Activated T-helper 1 cell treated with anti-CD3 and anti-CD28 coated beads, Interleukin-12 subunit alpha, Interleukin-12 subunit beta, Interleukin-2, Interleukin-4 antibody, amounts not matched to agents 30 ng/mL and 10 ng/mL and 1 ng/mL, durations not matched to agents 14 hours and 24 hours and 36 hours (primary cell): ENCODE data around the gene PHACTR1. TPM values are rescaled to one million over a fixed set of nuclear protein-coding genes. Genes with fewer than 3 reads are reported as not detected.

Experiments used
- DNase-seq: peaks from one replicate; pipeline ENCODE4 v3.0.0; 2021; ENCODE audit warnings: low spot score
- H3K27ac Mint-ChIP-seq: one replicate; pipeline ENCODE4 v1.8.0; 2021; ENCODE audit warnings: mild to moderate bottlenecking, mixed read lengths
- H3K27me3 Mint-ChIP-seq: one replicate; pipeline ENCODE4 v1.8.0; 2022; ENCODE audit warnings: mild to moderate bottlenecking, moderate library complexity, mixed read lengths; ENCODE audit not compliant: insufficient read depth
- H3K36me3 Mint-ChIP-seq: one replicate; pipeline ENCODE4 v1.8.0; 2021; ENCODE audit warnings: low read depth, mixed read lengths
- H3K4me1 Mint-ChIP-seq: one replicate; pipeline ENCODE4 v1.8.0; 2021; ENCODE audit warnings: low read depth, mixed read lengths
- H3K4me3 Mint-ChIP-seq: one replicate; pipeline ENCODE4 v1.8.0; 2021; ENCODE audit warnings: mild to moderate bottlenecking, moderate library complexity, mixed read lengths
- H3K9me3 Mint-ChIP-seq: one replicate; pipeline ENCODE4 v1.8.0; 2021; ENCODE audit warnings: mixed read lengths
- intact Hi-C: fragments of 100-400 bp; cut with micrococcal nuclease; formaldehyde crosslinking; loops from one replicate; pipeline ENCODE4 v1.15.1; 2024
- total RNA-seq: library from RNA; stranded (reverse); gene quantifications from 2 replicates; pipeline ENCODE4 v1.2.3, GENCODE V29; 2022

The PHACTR1 gene
- total RNA-seq, 1 donor from 2014 or later = 0.44 TPM

DNA sequence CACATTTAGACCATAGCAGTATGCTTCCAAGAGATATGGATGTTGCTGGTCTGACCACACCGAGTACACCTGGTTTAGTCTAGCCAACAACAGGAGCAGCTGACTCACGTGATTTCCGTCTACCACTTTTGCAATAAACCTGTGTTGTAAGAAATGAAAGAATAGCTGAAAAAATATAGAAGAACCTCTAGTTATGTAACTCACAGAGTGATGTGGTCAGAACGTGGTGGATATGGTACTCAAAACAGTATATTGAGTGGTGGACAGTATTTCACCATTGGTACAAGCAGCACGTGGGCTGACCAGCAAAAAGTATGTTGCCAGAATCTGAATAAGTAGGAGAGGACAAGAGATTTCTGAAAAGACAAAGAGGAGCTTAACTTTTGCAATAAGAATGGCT, 384.8 kb downstream of the PHACTR1 start:
- Mint-ChIP-seq H3K9me3 (no peaks in the 10 kb centered on the region), H3K4me1 (no peaks in the 10 kb centered on the region), H3K4me3 (no peak overlapping the region), H3K36me3 (no peaks in the 10 kb centered on the region), H3K27ac (no peak overlapping the region), H3K27me3 (peaks cover 3% of the 10 kb centered on the region)
- intact Hi-C loops = no loop called here
- DNase-seq = no peak

DNA sequence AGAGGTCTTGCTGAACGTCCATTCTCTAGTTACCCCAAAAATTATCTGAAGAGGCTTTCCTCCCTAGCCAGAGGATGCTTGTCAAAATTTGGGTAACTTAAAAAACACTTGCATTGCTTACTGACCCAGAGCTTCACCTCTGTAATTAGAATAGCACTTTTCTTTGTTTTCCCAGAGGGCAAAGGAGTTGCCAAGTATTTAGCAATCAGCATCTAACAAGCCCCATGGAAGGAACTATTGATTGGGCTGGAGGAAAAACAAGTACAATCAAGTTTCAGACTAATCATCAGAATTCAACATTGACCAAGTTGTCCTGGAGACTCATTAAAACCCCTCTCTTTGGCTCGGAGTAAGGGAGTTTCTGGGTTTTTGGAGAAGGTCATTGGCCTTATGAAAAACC, 385.4 kb downstream of the PHACTR1 start:
- Mint-ChIP-seq H3K27me3 (peaks cover 4% of the 10 kb centered on the region), H3K36me3 (no peaks in the 10 kb centered on the region), H3K27ac (no peak overlapping the region), H3K9me3 (no peaks in the 10 kb centered on the region), H3K4me3 (no peak overlapping the region), H3K4me1 (no peaks in the 10 kb centered on the region)
- DNase-seq = no peak
- intact Hi-C loops = no loop called here

DNA sequence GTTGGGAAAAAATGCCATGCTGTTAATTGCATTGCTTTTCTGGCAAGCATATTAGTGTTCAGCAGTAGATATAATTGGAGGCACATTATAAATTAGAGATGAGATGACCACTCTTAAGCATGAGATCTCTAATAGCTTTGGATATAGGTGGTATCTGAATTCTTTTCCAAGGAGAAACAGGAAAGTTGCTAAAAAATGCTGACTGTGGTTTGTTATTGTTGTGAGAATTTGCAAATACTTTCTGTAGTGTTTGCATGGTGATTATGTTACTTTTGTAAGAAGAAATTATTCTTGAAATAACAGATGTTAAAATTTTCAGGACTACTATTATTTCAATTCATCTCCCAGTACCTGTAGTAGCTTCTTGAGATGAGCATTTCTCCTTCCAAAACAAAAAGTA, 386.6 kb downstream of the PHACTR1 start:
- intact Hi-C loops = no loop called here
- Mint-ChIP-seq H3K9me3 (no peaks in the 10 kb centered on the region), H3K4me1 (no peaks in the 10 kb centered on the region), H3K27ac (no peak overlapping the region), H3K27me3 (peaks cover 6% of the 10 kb centered on the region), H3K36me3 (no peaks in the 10 kb centered on the region), H3K4me3 (no peak overlapping the region)
- no peak for DNase-seq

DNA sequence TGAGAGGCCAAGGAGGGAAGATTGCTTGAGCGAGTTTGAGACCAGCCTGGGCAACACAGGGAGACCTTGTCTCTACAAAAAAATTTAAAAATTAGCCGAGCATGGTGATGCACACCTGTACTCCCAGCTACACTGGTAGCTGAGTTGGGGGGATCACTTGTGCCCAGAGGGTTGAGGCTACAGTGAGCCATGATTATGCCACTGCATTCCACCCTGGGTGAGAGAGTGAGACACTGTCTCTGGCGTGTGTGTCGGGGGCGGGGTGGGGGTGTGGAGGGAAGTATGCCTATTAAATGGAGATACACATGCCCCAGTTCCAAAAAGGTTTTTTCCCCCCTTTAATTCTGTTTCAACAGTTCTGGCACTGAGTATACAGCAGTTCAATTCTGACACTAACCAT, 388.6 kb downstream of the PHACTR1 start:
- no peak for DNase-seq
- H3K4me1 Mint-ChIP-seq = no peaks in the 10 kb centered on the region
- intact Hi-C loops = no loop called here
- peaks cover 6% of the 10 kb centered on the region for H3K27me3 Mint-ChIP-seq
- H3K9me3 Mint-ChIP-seq = no peaks in the 10 kb centered on the region
- no peak overlapping the region for H3K27ac Mint-ChIP-seq
- H3K4me3 Mint-ChIP-seq = no peak overlapping the region
- no peaks in the 10 kb centered on the region for H3K36me3 Mint-ChIP-seq

DNA sequence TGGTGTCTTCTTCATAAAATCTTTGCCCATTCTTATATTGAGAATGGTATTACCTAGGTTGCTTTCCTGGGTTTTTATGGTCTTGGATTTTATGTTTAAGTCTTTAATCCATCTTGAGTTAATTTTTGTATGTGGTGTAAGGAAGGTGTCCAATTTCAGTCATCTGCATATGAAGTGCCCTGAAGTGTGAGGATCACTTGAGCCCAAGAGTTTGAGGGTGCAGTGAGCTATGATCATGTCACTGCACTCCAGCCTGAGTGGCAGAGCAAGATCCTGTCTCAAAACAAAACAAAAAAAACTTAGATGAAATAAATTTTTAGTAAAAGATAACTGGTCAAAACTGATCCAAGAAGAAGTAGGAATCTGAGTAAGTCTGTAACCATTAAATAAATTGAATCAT, 396.4 kb downstream of the PHACTR1 start:
- Mint-ChIP-seq H3K9me3 (no peaks in the 10 kb centered on the region), H3K4me1 (no peaks in the 10 kb centered on the region), H3K27me3 (peaks cover 24% of the 10 kb centered on the region), H3K27ac (no peak overlapping the region), H3K36me3 (no peaks in the 10 kb centered on the region), H3K4me3 (no peak overlapping the region)
- DNase-seq = no peak
- intact Hi-C loops = no loop called here

DNA sequence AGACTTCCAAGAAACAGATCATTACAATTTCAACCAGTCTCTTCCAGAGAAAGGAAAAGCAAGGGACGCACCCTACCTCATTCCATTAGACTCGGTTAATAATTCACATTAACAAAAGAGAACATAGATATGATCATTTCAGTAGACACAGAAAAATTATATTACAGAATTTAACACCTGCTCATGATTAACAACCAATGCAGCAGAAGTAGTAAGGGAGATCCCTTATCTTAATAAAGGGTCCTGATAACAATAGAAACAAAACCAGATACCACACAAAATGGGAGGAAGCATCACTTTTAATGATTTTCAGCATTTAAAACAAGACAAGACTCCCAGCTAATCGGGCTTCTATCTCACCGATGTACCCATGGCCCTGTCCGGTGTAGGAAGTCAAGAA, 396.8 kb downstream of the PHACTR1 start:
- H3K27ac Mint-ChIP-seq = no peak overlapping the region
- H3K27me3 Mint-ChIP-seq = peaks cover 24% of the 10 kb centered on the region
- H3K4me1 Mint-ChIP-seq = no peaks in the 10 kb centered on the region
- intact Hi-C loops = no loop called here
- no peak for DNase-seq
- H3K9me3 Mint-ChIP-seq = no peaks in the 10 kb centered on the region
- no peak overlapping the region for H3K4me3 Mint-ChIP-seq
- H3K36me3 Mint-ChIP-seq = no peaks in the 10 kb centered on the region

DNA sequence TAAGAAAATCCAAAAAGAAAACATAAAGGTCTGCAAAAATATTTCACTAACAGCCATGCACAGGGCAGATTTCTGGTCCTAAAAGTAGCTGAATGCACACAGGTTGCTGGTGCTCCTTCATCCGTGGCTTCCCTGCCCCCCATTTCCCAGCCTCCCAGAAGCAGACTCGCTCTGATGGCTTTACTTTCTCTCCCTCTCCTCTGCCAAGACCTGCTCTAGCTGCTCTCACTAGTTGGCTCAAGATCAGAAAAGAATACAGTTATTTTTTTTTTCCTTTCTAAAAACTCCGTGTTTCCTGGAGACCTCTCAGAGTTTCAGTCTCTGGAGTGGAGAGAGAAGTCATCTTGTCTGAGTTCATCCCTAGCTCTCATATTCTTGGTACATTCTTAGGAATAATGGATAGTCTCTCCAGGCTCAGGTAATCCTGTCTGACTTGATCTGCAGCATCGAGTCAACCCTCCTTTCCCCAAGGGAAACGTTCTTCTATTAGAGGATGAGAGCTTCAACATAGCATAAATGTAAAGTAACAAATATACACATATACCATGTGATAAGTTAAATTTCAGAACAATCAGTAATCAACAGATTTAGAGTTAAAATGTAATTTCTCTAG, 397.5 kb downstream of the PHACTR1 start:
- no peak overlapping the region for H3K4me3 Mint-ChIP-seq
- no peaks in the 10 kb centered on the region for H3K9me3 Mint-ChIP-seq
- H3K36me3 Mint-ChIP-seq = no peaks in the 10 kb centered on the region
- H3K27ac Mint-ChIP-seq = no peak overlapping the region
- peaks cover 25% of the 10 kb centered on the region for H3K27me3 Mint-ChIP-seq
- intact Hi-C loops = no loop called here
- no peak for DNase-seq
- H3K4me1 Mint-ChIP-seq = no peaks in the 10 kb centered on the region

DNA sequence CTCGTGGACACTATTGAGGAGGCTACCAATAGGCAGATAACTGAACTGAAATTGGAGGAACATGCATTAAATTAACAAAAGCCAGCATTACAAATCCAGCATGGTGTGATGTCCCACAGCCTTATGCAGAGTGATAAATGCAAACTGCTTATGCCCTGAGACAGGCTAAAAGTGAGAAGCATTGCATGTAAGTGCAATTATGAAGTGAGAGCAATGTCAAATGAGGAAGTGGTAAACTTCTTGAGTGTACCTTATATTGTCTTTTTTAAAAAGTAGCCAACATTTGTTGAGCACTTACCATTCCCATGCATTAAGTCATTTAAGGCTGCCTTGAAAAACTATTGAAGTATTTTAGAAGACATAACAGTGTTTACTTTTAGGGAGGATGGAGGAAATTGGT, 399.6 kb downstream of the PHACTR1 start:
- Mint-ChIP-seq H3K4me1 (no peaks in the 10 kb centered on the region), H3K9me3 (no peaks in the 10 kb centered on the region), H3K36me3 (no peaks in the 10 kb centered on the region), H3K4me3 (no peak overlapping the region), H3K27me3 (peaks cover 21% of the 10 kb centered on the region), H3K27ac (no peak overlapping the region)
- no peak for DNase-seq
- intact Hi-C loops = no loop called here

DNA sequence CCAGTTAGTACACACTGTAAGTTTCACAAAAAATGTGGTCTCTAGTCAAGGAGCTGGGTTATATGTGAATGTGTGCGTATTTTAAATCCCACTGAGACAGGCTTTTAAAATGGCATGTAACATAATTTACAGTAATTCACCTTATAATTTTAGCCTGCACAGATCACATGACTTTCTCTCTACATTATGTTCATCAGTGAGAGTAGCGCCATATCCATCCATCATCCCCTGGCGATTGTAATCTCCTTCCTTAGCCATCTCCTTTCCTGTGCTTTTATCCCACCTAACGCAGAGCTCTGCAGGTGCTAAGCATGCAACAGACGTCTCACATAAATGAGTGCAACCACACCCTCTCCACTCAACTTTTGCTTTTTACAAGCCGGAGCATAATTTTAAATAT, 401.0 kb downstream of the PHACTR1 start:
- no peaks in the 10 kb centered on the region for H3K36me3 Mint-ChIP-seq
- peaks cover 16% of the 10 kb centered on the region for H3K27me3 Mint-ChIP-seq
- no peak overlapping the region for H3K27ac Mint-ChIP-seq
- no peak for DNase-seq
- H3K4me3 Mint-ChIP-seq = no peak overlapping the region
- H3K9me3 Mint-ChIP-seq = no peaks in the 10 kb centered on the region
- H3K4me1 Mint-ChIP-seq = no peaks in the 10 kb centered on the region
- intact Hi-C loops = no loop called here

DNA sequence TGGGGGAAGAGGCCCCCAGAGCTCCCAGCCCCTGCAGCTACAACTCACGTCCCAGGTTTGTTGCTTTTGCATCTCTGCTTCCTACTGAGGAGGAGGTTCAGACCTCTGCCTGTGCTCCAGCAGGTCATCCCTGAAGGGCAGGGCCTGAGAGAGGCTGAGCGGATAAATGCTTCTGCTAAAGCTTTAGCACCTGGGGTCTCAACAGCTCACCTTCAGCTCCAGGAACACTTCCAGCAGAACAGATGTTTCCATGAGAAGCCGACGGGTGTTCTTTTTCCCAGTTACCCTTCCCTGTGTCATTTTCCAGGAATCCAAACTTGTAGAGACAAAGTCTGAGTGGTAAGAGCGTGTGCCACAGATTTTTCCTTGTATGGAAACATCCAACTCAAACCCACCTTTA, 403.0 kb downstream of the PHACTR1 start:
- intact Hi-C loops = no loop called here
- Mint-ChIP-seq H3K27ac (no peak overlapping the region), H3K27me3 (peaks cover 13% of the 10 kb centered on the region), H3K9me3 (no peaks in the 10 kb centered on the region), H3K4me1 (no peaks in the 10 kb centered on the region), H3K36me3 (no peaks in the 10 kb centered on the region), H3K4me3 (no peak overlapping the region)
- DNase-seq = no peak

DNA sequence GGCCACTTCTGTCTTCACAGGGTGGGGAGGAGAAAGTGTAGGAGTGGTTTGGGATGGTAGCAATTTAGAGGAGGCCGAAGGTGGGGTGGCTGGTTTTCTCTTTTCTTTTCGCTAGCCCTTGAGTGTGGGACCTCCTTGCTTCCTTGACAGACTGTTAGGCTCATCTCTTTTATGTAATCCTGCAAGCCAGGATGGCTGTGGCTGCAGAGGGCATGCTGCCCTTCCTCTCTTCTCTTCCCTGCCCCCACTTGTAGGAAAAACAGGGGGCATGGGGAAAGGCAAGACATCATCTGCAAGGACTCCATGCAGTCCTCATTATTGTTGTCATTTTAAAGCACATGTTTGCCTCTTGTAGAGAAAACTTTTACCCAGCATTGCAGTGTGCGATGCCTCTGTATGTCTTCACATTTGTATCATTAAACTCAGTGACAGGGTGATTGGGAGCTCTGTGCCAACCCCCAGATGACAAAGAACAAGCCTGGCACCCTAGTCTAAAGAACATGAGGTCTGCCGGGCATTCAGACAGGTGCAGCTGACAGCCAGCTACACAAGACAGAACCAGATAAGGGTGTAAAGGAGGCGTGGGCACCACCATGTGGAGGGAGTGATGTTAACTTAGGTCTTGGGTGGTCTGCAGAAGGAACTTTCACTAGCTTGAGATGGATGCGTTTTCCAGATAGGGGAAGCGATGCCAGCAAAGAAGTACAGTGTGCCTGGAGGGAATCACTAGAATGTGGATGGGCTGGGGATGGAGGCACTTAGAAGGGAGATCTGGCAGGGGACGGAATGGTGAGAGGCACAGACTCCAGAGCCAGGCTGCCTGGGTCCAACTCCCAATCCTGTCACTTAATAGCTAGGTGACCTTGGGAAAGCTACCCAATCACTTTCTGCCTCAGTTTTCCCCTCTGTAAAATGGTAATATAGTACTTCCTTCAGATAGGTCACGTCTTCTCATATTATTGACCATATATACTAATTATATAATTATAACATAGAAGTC, 404.2 kb downstream of the PHACTR1 start:
- intact Hi-C loops = no loop called here
- no peak overlapping the region for H3K4me3 Mint-ChIP-seq
- no peaks in the 10 kb centered on the region for H3K4me1 Mint-ChIP-seq
- H3K27me3 Mint-ChIP-seq = peaks cover 13% of the 10 kb centered on the region
- H3K27ac Mint-ChIP-seq = no peak overlapping the region
- H3K9me3 Mint-ChIP-seq = no peaks in the 10 kb centered on the region
- DNase-seq = no peak
- no peaks in the 10 kb centered on the region for H3K36me3 Mint-ChIP-seq

DNA sequence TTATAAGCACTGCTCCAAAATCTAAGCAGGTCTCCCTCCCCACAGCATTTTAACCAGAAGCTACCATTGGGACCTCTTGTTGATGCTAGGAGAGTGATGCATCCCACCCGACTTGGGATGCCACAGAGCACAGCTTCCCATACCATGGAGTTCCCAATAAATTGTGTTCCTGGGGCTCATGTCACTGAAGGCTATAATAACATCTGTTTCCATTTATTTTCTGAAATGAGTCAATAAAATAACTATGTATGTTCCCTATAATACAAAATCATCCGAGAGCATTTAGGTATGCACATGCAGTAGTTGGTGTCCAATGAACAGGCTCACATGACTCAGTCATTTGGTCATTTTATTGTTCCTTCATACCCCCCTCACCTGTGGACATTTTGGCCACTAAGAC, 407.6 kb downstream of the PHACTR1 start:
- Mint-ChIP-seq H3K4me3 (no peak overlapping the region), H3K4me1 (no peaks in the 10 kb centered on the region), H3K27ac (no peak overlapping the region), H3K9me3 (no peaks in the 10 kb centered on the region), H3K27me3 (peaks cover 16% of the 10 kb centered on the region), H3K36me3 (no peaks in the 10 kb centered on the region)
- intact Hi-C loops = no loop called here
- no peak for DNase-seq

DNA sequence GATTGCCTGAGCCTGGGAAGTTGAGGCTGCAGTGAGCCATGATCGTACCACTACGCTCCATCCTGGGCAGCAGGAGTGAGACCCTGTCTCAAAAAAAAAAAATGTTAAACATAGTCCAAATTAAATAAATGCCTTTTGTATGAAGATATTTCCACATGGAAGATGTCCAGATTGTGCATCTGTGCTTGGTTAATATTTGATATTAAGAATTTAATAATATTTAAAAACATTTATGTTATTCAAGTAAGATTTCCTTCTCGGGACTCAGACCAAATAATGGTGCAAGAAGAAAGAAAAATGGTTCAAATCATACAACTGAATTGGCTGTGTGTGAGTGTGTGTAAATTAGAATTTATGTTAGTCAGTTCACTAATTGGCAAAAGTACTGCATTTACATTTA, 409.3 kb downstream of the PHACTR1 start:
- intact Hi-C loops = no loop called here
- no peaks in the 10 kb centered on the region for H3K36me3 Mint-ChIP-seq
- no peak for DNase-seq
- no peaks in the 10 kb centered on the region for H3K9me3 Mint-ChIP-seq
- no peak overlapping the region for H3K4me3 Mint-ChIP-seq
- no peak overlapping the region for H3K27ac Mint-ChIP-seq
- no peaks in the 10 kb centered on the region for H3K4me1 Mint-ChIP-seq
- peaks cover 17% of the 10 kb centered on the region for H3K27me3 Mint-ChIP-seq
